AG09319 (cell line): Measurements from ENCODE around the gene CCDC192.

Experiments used
- DNase-seq: peaks from one replicate; pipeline ENCODE4 v3.0.0-alpha.2; 2010; ENCODE audit warnings: low read depth; ENCODE audit errors: extremely low read depth
- TF ChIP-seq, protein P1 (sequence below): IDR thresholded peaks from 2 replicates; pipeline ENCODE4 v1.5.1; 2011; ENCODE audit warnings: low read depth, mild to moderate bottlenecking, inconsistent platforms, low read length, moderate library complexity

CCDC192 gene

DNA sequence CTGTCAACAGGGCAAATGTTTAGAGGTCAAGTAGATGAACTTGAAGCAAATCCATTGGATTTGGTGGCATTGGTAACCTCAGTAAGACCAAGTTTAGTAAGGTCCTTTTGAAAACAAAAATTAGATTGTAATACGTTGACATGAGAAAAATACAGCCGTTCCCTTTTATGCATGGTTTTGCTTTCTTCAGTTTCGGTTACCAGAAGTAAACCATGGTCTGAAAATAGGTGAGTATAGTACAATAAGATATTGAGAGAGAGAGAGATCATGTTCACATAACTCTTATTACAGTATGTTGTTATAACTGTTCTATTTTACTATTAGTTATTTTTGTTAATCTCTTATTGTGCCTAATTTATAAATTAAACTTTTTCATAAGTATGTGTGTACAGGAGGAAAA lies 223.8 kb downstream of the CCDC192 start:
- no peak for DNase-seq

DNA sequence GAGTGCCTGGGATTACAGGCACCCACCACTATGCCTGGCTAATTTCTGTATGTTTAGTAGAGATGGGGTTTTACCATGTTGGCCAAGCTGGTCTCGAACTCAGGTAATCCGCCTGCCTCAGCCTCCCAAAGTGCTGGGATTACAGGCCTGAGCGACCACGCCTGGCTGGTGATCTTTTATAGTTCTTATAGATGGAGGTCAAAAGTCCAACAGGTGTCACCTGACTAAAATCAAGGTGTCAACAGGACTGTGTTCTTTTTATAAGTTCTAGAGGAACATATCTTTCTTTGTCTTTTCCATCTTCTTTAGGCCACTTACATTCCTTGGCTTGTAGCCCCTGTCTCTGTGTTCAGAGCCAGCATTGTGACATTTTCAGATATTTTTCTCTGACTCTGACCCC lies 224.9 kb downstream of the CCDC192 start:
- DNase-seq, result no peak
- TF ChIP-seq, protein P1, sequence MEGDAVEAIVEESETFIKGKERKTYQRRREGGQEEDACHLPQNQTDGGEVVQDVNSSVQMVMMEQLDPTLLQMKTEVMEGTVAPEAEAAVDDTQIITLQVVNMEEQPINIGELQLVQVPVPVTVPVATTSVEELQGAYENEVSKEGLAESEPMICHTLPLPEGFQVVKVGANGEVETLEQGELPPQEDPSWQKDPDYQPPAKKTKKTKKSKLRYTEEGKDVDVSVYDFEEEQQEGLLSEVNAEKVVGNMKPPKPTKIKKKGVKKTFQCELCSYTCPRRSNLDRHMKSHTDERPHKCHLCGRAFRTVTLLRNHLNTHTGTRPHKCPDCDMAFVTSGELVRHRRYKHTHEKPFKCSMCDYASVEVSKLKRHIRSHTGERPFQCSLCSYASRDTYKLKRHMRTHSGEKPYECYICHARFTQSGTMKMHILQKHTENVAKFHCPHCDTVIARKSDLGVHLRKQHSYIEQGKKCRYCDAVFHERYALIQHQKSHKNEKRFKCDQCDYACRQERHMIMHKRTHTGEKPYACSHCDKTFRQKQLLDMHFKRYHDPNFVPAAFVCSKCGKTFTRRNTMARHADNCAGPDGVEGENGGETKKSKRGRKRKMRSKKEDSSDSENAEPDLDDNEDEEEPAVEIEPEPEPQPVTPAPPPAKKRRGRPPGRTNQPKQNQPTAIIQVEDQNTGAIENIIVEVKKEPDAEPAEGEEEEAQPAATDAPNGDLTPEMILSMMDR, result no peak

More for the DNA sequence above, 223.8 kb downstream of the CCDC192 start:
- TF ChIP-seq, protein P1, result no peak

DNA sequence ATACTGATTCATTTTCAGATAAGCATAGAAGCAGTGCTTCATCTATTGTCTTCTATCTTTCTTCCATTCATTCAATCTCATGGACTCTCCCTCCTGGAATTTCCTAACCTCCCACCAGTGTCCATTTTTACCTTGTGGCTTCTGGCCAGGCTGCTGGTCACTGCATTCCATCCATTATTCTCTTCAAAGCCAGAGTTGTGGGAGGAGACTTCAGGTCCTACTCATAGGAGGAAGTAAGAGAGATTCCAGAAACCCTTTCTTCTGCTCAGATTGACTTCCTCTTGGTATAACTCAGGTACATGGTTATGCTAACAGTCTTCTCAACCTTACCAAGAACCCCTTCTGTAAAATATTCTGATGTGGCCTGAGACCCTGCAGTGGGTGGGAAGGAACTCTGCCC lies 227.1 kb downstream of the CCDC192 start:
- TF ChIP-seq, protein P1, result no peak
- no peak for DNase-seq

DNA sequence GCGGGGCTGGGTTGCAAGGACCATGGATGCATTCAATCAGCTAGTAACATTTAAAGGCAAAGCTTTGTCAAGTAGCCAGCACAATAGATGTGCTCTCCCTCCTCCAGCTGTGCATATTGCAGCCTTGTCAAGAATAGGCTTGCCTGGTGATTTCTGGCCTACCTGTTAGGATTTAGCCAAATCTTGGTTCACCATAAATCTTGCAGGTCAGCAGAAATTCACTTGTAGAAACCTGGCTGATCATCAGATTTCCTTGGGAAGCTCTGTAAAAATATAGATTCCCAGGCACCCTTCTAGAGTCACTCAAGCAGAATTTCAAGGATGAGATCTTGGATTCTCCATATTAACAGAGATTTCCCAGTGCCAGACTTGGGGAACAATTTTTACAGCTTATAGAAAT lies 228.2 kb downstream of the CCDC192 start:
- TF ChIP-seq, protein P1, result no peak
- no peak for DNase-seq

DNA sequence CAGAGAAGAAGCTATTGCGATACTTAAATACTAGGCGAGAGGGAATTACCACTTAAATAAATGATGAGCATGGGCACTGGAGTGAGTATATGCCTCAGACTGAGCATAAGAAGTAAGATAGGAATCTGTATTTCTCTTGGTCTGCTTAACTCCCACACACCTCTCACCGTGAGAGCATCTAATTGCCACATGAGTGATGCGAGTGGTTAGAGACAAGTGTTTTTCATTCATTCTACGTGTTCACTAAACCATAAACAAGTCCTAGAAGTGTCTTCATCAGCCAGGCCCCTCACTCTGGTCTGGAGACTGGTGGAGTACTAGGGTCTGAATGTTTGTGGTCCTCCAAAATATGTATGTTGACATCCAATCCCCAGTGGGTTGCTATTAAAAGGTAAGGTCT lies 230.2 kb downstream of the CCDC192 start:
- TF ChIP-seq, protein P1, result no peak
- no peak for DNase-seq

DNA sequence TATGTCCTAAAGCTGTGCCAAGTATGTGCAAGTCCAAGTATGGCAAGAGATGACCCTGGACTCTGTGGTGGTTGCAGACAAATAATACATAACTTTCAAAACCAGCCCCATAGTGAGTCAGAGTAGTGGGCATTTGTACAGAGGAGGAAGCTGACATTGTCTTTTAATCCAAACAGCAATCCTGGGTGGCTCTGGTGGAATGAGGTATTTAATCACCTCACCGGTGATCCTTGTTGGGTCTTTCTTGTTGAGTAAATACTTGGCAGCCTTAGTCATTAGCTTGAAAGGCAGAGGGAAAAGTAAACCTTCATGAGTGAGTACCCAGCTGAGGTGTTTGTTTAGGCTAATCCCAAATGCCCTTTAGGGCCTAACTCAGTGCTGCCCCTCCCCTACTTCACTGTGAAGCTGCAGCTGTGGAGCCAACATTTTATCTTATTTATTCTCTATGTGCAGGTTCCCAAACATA lies 231.6 kb downstream of the CCDC192 start:
- peak; percentile 2 for DNase-seq
- TF ChIP-seq, protein P1, result no peak

DNA sequence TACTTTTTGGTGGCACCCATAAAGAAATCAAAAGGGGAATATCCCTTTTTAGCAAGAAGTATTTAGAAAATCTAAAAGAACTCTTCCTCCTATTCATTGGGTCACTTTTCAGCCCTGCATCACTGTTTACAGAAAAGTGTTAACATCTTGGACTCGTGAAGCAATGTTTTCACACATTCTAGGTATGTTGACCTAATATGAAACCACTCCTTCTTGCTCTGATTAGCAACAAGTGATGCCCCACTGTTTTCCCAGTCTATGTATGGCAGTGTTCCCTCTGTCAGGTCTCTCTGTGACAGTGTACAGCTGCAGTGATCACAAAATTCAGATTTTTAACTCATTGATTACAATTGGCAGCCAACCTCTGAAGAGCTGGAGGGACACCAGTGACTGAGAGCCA lies 232.2 kb downstream of the CCDC192 start:
- TF ChIP-seq, protein P1, result no peak
- no peak for DNase-seq
